HG03175 (cell line): Measurements from ENCODE around the gene BAHCC1.
"Not testable (repeated sequence)": the region's sequence is repeated elsewhere in the genome, so short reads cannot be mapped to it uniquely, and the experiment has no call there.

Source experiments
- ATAC-seq: cut with Tn5 transposase; IDR thresholded peaks from one replicate; pipeline ENCODE4 v1.9.1; 2021; ENCODE audit warnings: mild to moderate bottlenecking, moderate library complexity; ENCODE audit not compliant: unreplicated experiment

The BAHCC1 gene

DNA sequence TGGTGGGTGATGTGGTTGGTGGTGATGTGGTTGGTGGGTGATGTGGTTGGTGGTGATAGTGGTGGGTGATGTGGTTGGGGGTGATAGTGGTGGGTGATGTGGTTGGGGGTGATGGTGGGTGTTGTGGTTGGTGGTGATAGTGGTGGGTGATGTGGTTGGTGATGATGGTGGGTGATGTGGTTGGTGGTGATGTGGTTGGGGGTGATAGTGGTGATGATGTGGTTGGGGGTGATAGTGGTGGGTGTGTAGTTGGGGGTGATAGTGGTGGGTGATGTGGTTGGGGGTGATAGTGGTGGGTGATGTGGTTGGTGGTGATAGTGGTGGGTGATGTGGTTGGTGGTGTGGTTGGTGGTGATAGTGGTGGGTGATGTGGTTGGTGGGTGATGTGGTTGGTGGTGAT is 29.8 kb downstream of the BAHCC1 start:
- ATAC-seq, result not testable (repeated sequence)

DNA sequence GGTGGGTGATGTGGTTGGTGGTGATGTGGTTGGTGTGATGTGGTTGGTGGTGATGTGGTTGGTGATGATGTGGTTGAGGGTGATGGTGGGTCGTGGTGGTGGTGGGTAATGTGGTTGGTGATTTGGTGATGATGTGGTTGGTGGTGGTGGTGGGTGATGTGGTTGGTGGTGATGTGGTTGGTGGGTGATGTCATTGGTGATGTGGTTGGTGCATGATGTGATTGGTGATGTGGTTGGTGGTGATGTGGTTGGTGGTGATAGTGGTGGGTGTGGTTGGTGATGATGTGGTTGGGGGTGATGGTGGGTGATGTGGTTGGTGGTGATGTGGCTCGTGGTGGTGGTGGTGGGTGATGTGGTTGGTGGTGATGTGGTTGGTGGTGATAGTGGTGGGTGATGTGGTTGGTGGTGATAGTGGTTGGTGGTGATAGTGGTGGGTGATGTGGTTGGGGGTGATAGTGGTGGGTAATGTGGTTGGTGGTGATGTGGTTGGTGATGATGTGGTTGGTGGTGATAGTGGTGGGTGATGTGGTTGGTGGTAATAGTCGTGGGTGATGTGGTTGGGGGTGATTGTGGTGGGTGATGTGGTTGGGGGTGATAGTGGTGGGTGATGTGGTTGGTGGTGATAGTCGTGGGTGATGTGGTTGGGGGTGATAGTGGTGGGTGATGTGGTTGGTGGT is 30.6 kb downstream of the BAHCC1 start:
- not testable (repeated sequence) for ATAC-seq

DNA sequence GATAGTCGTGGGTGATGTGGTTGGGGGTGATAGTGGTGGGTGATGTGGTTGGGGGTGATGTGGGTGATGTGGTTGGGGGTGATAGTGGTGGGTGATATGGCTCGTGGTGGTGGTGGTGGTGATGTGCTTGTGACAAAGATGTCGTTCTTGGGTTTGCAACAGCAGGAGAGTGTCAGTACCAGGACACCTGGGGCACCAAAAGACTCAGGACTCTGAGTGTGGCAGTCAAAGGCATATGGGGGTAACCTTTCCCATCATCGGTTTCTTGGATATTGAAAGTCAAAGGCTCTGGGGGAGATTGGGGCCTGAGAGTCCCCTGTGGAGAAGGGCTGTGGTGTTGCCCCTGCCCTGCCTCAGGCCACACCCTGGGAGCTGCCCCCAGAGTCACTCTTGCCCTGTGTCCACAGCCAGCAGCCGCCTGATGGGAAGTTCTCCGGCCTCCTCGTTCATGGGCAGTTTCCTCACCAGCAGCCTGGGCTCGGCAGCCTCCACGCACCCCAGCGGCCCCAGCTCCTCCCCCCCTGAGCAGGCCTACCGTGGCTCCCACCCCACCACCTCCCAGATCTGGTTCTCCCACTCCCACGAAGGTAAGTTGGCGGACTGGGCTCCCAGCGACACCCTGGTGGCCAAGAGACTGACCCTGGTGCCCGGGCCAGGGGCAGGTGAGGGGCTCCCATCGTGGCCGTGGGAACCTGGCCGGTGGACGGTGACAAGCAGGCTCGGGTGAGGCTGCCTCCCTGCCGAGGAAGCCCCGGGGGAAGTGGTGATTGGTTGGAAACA is 31.3 kb downstream of the BAHCC1 start:
- ATAC-seq, result no peak

GRCh38 chr17:81427173-81428120 is 32.2 kb downstream of the BAHCC1 start:
- ATAC-seq, result no peak

DNA sequence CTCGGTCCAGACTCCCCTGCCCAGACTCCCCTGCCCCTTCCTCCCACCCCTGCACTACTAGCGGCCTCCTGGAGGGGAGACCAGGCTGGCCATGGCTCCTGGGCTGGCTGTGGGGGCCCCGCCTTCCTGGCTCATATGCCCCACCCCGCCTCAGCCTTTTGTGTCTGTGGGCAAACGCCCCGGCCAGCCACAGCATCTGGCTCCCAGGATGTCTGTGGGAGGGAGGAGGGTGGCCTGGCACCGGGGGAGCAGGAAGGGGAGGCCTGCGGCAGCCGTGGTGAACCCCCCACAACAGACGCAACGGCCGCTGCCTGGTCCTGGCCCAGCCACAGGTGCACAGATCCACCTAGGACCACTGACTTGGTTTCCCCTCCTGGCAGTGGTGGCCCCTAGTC is 32.9 kb downstream of the BAHCC1 start:
- no peak for ATAC-seq

DNA sequence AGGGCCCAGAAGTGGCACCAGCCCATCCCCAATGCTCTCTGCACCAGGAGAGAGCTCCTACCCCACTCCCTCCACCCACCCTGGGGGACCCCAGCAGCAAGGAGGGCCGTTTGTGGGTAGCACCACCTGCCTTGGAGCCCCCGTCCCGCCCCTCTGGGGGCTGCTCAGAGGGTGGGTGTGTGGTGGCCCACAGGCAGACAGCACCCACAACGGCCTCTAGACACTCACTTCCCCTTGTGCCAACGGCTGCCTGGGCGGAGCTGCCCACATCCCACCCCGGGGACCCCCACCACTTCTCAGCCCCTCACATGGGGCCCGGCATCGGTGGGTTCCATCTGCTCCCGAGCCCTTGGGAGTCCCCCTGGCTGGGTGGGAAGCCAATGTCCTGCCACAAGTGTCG is 33.3 kb downstream of the BAHCC1 start:
- no peak for ATAC-seq

- ATAC-seq, result no peak
These were observed 33.9 kb downstream of the BAHCC1 start for GRCh38 chr17:81428948-81429774.

DNA sequence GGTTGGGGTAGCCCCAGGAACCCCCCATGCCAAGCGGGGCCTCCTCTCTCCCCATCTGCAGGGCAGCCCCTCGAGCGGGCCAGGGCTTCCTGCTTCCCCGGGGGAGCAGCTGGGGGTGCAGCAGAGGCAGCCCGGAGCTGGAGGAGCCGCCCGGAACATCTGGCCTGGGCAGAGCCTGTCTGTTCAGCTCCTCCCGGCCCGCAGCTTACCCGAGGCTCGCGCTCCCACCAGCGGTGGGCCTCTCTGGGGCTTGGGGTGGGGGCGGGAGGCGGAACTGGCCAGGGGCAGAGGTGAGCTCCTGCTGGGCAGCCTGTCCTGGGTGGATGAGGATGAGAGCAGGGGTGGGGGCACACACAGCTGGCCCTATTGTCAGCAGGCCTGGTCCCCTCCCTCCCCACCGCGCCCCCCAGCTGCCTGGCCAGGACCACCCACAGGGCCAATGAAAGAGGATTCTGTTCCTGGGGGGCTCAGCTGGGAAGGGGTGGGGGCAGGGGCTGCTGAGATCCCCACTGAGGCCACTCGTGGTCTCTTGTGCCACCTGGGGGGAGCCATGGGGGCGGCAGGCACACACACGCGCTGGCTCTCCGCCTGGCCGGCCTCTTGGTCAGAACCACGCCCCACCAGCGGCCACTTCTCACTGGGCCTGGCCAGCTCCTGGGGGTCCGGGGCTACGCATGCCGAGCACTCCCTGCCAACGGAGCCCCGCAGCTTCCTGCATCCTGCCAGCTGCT is 34.7 kb downstream of the BAHCC1 start:
- no peak for ATAC-seq

DNA sequence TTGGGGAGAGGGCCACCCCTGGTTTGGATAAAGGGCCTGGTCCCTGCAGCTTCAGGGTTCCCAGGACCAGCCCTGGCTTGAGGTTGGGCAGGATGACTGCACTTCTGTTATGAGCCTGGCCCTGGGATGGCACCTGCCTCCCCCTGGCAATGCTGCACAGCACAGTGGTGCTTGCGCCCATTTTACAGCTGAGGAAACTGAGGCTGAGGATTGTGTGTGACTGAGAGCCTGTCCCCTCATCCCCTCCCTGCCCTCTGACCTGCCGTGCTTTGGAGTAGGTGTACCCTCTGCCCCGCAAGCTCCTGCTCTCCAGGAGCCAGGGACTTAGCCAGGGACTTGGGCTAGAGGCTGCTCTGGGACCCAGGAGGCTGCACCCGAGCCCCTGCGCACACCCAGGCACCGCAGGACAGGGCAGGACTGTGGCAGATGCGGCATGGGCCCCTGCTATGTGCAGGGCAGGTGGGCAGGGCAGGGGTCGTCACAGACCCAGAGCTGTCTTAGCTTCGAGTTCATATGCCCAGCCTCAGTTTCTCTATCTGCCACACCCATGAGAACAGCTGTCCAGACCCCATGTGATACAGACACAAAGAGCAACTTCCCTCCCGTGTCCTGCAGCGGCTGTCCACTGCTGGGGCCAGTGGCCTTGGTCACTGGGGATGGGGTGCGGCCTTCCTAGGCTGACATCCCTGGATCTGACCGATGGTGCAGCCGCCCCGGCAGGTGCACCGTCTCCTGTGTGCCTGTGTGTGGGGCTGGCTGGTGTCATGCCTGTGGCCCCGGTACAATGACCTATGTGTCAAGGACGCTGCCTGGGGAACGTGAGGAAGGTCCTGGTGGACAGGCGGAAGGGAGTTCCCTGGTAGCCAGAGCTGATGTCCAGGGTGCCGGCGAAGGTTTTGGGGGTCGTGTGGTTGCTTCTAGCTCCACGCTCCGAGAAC is 36.6 kb downstream of the BAHCC1 start:
- no peak for ATAC-seq

GRCh38 chr17:81432941-81433340 is 37.7 kb downstream of the BAHCC1 start:
- ATAC-seq, result no peak

DNA sequence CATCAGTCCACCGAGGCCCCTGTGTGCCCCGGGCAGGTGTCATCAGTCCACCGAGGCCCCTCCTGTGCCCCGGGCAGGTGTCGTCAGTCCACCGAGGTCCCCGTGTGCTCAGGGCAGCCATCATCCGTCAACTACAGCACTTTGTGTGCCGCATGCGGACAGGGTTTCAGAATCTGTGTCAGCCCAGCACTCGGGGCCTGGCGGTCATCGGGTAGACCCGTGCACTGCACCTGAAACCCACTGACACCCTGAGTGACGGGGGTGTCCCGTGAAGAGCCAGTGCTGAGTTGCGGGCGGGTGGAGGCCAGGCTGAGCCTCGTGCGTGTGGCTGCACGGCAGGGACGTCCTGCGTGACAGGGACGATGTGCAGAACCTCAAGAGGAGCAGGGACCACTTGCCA is 38.4 kb downstream of the BAHCC1 start:
- ATAC-seq, result no peak

GRCh38 chr17:81434072-81434471 is 38.8 kb downstream of the BAHCC1 start:
- ATAC-seq, result no peak

GRCh38 chr17:81434681-81435417 is 39.6 kb downstream of the BAHCC1 start:
- no peak for ATAC-seq

DNA sequence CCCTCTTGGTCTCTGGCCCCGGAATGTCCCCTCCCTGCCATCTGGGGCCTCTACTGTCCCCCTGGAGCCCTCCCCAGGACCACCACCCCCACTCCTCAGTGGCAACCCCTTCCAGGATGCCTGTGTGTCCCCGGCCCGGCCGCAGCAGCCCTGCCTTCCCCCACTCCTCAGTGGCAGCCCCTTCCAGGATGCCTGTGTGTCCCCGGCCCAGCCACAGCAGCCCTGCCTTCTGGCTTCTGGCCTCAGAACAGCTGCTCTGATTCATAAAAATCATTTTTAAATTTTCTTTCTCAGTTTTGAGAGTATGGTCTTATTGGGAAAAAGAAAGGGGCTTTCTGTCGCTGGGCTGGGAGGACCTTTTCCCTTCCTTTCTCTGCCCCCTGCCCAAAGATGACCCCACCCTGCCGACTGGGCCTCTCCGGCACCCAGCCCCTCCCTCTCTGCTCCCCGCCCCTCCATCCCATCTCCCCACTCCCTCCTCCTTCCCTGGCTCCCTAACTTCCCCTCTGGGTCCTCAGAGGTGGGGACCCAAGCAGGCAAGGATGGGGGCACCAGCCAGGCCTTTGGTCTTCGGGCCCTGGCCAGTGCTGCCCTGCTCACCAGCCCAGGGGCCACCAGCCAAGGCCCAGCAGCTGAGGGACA is 40.5 kb downstream of the BAHCC1 start:
- ATAC-seq, result no peak

DNA sequence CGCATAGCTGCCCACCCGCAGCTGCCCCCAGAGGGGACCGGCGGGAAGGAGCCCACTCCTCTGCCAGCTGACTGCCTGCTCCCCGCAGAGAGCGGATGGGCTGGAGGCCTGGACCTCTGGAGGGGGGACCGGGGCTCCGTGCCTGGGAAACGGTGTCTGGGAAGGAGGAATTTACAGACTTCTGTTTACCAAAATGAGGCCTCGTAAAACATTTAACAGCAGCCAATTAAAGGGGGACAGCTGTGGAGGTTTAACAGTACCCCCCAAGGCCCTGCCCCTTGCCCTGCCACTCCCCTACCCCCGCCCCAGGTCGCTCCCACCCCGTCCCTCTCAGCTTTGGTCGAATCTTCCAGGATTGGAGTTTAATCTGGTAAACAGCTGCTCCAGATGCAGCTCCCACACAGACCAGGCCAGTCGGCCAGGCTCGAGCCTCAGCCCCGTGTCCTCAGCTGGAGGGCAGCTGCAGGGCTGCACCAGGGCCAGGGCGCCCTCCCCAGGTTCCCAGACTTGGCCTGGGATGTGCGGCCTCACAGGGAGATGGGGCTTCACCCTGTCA is 41.1 kb downstream of the BAHCC1 start:
- no peak for ATAC-seq

GRCh38 chr17:81437191-81437651 is 42.0 kb downstream of the BAHCC1 start:
- ATAC-seq, result no peak

- ATAC-seq, result no peak
These were observed 42.9 kb downstream of the BAHCC1 start for GRCh38 chr17:81438007-81438659.
